ENCODE measurements around the gene B4GALNT3.
A peak's percentile ranks its signal among the peaks of the same experiment; 100 is the strongest.

Gene B4GALNT3

DNA sequence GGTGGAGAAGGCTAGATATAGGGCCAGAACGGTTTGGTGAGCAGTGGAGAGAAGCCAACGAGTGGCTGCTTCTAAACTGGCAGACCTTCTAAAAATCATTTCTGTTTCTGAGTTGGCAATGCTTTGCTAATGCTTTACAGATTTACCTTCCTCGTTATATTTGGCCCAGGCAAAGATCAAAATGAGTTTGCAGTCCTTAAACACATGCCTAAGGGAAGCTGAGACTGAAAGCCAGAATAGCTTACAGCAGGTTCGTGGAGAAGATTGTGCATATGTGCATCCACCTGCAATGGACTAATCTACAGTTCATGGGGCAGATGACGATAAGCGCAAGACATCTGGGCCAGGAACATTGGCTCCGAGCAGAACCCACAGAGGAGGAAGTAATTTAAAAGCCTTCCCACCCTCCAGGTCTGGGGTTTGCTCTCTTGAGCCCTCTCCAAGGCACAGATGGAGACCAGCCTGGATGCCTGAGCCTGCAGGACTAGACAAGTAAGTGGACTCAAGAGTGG is 104.1 kb downstream of the B4GALNT3 start:
- H3K4me1 Mint-ChIP-seq: peaks cover 60% of the 10 kb centered on the region
- ATAC-seq (no peak), DNase-seq (ENCODE audit: low spot score in 2 of 2) (no peak)
- H3K27ac Mint-ChIP-seq: peak overlapping the region; percentile 88
- peak overlapping the region; percentile 60 for H3K4me3 Mint-ChIP-seq
- no peaks in the 10 kb centered on the region for H3K36me3 Mint-ChIP-seq
- H3K9me3 Mint-ChIP-seq: no peaks in the 10 kb centered on the region

- peak overlapping the region; percentile 77 for H3K27ac Mint-ChIP-seq
- ATAC-seq (no peak), DNase-seq (ENCODE audit: low spot score in 2 of 2) (no peak)
- no peaks in the 10 kb centered on the region for H3K36me3 Mint-ChIP-seq
- no peaks in the 10 kb centered on the region for H3K9me3 Mint-ChIP-seq
- peaks cover 66% of the 10 kb centered on the region for H3K4me1 Mint-ChIP-seq
- no peak overlapping the region for H3K4me3 Mint-ChIP-seq
These were observed 105.4 kb downstream of the B4GALNT3 start for GRCh38 chr12:565161-565560.

DNA sequence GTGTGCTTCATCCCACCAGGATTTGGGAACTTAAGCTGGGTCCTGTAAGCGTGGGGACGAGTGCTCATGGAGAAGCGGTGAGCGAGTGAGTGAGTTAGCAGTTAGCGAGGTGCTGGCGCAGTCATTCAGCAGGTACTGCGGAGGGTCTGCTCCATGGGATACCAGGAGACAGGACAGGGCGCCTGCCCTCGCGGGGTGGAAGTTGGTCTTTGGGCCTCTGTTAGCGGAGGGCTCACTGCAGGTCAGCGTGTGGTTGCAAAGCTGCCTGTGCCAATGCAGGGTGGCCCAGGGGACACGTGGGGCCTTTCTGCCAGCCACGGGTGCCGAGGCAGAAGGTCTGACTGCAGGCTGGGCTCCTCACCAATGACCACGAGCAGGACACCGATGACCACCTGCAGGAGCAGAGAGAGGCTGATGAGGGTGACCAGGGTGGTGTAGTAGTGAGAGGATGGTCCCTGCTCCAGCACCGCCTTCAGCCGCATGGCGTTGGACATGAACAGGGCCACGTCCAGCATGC is 105.9 kb downstream of the B4GALNT3 start:
- DNase-seq (ENCODE audit: low spot score in 2 of 2) (no peak), ATAC-seq (no peak)
- Mint-ChIP-seq H3K4me1 (peaks cover 66% of the 10 kb centered on the region), H3K4me3 (no peak overlapping the region), H3K36me3 (no peaks in the 10 kb centered on the region), H3K27ac (peak overlapping the region; percentile 77), H3K9me3 (no peaks in the 10 kb centered on the region)

GRCh38 chr12:568486-568885 is 108.7 kb downstream of the B4GALNT3 start:
- Mint-ChIP-seq H3K27ac (no peak overlapping the region), H3K9me3 (no peaks in the 10 kb centered on the region)

GRCh38 chr12:569091-569676 is 109.4 kb downstream of the B4GALNT3 start:
- peak overlapping the region; percentile 74 for H3K4me3 Mint-ChIP-seq

More at GRCh38 chr12:568486-568885, 108.7 kb downstream of the B4GALNT3 start:
- ATAC-seq (no peak), DNase-seq (ENCODE audit: low spot score in 2 of 2) (no peak)
- H3K36me3 Mint-ChIP-seq: no peaks in the 10 kb centered on the region
- peaks cover 66% of the 10 kb centered on the region for H3K4me1 Mint-ChIP-seq
- H3K4me3 Mint-ChIP-seq: no peak overlapping the region

DNA sequence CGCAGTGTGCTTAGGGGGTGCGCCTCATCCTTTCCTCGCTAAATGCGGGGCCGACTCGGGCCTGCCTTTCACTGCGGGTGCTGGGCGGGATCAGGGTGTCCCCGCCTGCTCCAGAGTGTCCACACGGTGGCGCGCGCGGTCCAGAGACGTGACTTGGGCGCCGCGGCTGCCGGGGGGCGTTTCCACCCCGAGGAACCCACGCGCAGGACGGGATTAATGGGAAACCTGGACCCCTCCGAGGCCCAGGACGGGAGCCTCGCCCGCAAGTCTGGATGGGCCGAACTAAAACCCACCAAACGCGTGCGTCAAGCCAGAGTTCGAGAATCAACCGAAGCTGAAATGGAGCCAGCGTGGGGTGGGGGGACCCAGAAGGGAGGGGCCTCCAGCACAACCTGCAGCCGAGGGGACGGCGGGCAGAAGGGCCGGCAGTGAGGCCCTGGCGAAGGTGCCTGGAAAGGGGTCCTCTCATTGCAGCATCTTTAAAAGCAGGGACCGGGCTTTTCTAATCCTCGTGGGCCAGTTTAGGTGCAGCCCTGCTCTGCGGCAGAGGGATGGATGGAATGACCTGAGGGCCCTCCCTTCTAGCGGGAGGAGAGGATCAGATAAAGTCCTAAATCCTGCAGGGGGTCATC is 110.2 kb downstream of the B4GALNT3 start:
- peaks cover 57% of the 10 kb centered on the region for H3K4me1 Mint-ChIP-seq
- peak overlapping the region; percentile 26 for H3K27ac Mint-ChIP-seq
- ATAC-seq (peak; percentile 90), DNase-seq (ENCODE audit: low spot score in 2 of 2) (peak; percentile 87 to 92)
- no peaks in the 10 kb centered on the region for H3K36me3 Mint-ChIP-seq
- no peaks in the 10 kb centered on the region for H3K9me3 Mint-ChIP-seq
- H3K4me3 Mint-ChIP-seq: peak overlapping the region; percentile 74

More at GRCh38 chr12:569091-569676, 109.4 kb downstream of the B4GALNT3 start:
- Mint-ChIP-seq H3K27ac (peak overlapping the region; percentile 26), H3K9me3 (no peaks in the 10 kb centered on the region), H3K4me1 (peaks cover 59% of the 10 kb centered on the region), H3K36me3 (no peaks in the 10 kb centered on the region)
- DNase-seq (ENCODE audit: low spot score in 2 of 2) (no peak), ATAC-seq (no peak)

- no peak for ATAC-seq
- H3K4me1 Mint-ChIP-seq: peaks cover 57% of the 10 kb centered on the region
- peak overlapping the region; percentile 74 for H3K4me3 Mint-ChIP-seq
- H3K9me3 Mint-ChIP-seq: no peaks in the 10 kb centered on the region
- DNase-seq (ENCODE audit: low spot score in 2 of 2): no peak
- no peaks in the 10 kb centered on the region for H3K36me3 Mint-ChIP-seq
- no peak overlapping the region for H3K27ac Mint-ChIP-seq
These were observed 110.7 kb downstream of the B4GALNT3 start for GRCh38 chr12:570435-570920.

DNA sequence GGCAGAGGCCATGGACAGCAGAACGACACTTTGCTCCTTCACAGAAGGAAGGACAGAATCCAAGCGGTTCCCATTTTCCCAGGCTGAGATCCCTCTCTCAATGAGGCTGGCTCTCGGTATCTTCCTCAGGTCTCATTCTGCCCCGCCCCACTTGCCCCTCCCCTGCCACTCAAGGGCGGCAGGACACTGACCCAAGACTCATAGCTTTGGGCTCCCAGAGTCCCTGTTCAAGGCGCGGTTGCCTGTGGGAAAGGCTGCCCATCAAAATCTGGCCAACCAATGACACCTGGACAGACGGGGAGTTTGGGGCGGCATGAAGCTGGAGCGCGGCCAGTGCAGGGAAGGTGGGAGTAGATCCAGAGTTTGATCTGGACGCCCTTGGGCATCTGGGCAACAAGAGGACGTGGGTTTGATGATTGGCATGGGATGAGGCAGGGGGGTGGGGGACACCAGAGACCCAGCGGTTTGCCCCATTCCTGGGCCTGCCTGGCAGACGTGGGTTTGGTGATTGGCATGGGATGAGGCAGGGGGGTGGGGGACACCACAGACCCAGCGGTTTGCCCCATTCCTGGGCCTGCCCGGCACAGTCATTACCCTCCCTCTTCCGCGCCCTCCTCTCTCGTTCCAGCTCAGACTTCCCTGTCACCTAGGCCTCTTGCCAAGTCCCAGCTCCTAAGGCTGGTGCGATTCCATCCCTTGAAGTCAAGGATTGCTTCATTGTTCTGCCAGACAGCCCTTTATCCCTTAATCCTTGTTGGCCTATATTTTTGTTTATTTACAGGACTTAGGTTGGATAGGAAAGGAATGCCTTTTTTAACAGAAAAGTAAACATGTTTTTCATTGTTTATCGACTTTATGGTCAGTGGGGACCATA is 111.4 kb downstream of the B4GALNT3 start:
- no peak for DNase-seq (ENCODE audit: low spot score in 2 of 2)
- Mint-ChIP-seq H3K36me3 (no peaks in the 10 kb centered on the region), H3K27ac (peak overlapping the region; percentile 74), H3K4me1 (peaks cover 57% of the 10 kb centered on the region), H3K9me3 (no peaks in the 10 kb centered on the region), H3K4me3 (peak overlapping the region; percentile 26)
- no peak for ATAC-seq

DNA sequence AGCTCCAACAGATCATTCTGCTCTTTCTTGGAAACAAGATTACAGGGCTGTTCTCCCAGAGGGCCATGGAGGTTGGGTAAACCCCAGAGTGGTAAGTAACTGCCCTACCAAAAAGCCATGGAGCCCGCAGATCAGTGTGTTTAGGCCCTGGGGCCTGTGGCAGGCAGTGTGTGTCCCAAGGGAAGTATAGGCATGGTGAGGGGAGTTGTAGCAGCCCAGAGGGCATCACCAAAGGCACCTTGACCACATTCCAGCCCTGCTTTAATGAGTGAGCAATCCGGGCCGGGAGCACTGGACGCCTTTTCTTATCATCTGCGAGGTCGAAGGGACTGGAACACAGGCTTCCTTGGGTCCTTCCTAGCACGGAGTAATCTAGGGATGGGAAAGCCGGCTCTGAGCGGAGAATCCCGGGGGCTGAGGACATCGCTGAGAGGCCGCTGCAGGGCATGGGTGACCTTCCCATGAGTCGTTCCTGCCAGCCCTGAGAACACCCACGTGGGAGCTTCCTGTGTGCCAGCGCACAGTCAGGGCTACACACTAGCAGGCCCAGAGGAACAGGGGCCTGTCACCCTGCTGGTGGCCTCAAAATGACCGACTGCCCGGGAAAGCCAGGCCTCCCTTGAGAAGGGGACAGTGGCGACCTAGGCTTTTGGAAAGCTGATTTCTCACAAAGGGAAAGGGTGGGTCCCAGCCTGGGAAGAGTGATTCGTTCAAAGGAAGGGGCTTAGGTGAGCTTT is 112.2 kb downstream of the B4GALNT3 start:
- peaks cover 57% of the 10 kb centered on the region for H3K4me1 Mint-ChIP-seq
- DNase-seq (ENCODE audit: low spot score in 2 of 2) (no peak), ATAC-seq (no peak)
- H3K9me3 Mint-ChIP-seq: no peaks in the 10 kb centered on the region
- H3K36me3 Mint-ChIP-seq: no peaks in the 10 kb centered on the region
- peak overlapping the region; percentile 26 for H3K4me3 Mint-ChIP-seq
- H3K27ac Mint-ChIP-seq: peak overlapping the region; percentile 74

DNA sequence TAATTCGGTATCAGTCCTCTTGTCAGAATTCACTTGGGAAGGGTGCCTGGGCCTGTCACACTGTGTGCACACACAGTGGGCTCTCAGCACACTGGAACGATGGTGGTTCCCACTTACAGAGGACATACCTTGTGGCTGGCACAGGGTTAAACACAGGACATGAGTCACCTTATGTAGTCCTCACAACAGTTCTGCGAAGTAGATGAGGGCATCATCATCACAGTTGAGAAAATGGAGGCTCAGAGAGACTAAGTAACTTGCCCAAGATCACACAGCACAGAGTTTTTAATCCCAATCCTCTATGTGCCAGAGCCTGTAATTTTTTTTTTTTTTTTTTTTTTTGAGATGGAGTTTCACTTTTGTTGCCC is 112.8 kb downstream of the B4GALNT3 start:
- peak; percentile 67 for ATAC-seq
- no peaks in the 10 kb centered on the region for H3K36me3 Mint-ChIP-seq
- no peak overlapping the region for H3K4me3 Mint-ChIP-seq
- H3K27ac Mint-ChIP-seq: peak overlapping the region; percentile 74
- H3K9me3 Mint-ChIP-seq: no peaks in the 10 kb centered on the region
- no peak for DNase-seq (ENCODE audit: low spot score in 2 of 2)
- peaks cover 55% of the 10 kb centered on the region for H3K4me1 Mint-ChIP-seq

DNA sequence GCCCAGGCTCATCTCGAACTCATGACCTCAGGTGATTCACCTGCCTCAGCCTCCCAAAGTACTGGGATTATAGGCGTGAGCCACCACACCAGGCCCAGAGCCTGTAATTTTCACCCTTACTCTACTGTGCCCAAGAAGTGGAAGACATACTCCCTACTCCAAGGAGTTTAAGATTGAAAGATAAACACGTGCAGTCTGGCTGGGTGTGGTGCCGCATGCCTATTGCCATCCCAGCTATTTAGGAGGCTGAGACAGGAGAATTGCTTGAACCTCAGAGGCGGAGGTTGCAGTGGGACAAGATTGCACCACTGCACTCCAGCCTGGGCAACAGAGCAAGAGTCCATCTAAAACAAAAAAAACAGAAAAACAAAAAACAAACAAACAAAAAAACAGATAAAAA is 113.5 kb downstream of the B4GALNT3 start:
- ATAC-seq (no peak), DNase-seq (ENCODE audit: low spot score in 2 of 2) (no peak)
- H3K9me3 Mint-ChIP-seq: no peaks in the 10 kb centered on the region
- H3K4me1 Mint-ChIP-seq: peaks cover 53% of the 10 kb centered on the region
- H3K4me3 Mint-ChIP-seq: no peak overlapping the region
- no peak overlapping the region for H3K27ac Mint-ChIP-seq
- no peaks in the 10 kb centered on the region for H3K36me3 Mint-ChIP-seq

DNA sequence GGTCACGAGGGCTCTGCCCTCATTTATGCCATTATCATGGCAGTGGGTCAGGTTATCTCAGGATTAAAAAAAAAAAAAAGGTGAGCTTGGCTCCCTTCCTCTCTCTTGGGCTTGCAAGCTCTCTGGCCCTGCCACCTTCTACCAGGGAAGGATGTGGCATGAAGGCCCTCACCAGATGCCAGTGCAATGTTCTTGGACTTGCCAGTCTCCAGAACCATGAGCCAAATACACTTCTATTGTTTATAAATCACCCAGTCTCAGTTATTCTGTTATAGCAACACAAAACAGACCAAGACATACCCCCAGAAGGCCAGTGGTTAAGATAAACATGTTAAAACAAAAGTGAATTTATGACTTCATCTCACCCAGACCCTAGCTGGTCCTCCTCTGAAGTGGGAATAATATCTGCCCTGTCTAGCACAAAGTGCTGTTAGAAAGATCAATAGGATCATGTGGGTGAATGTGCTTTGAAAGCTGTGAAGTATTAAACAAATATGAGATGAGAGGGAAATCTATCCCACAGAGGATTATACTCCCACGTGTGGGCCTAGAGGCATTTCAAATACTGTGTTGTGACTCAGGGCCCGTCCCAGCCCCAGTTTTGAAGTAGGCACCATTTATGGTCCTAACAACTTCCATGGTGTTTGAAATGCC is 114.9 kb downstream of the B4GALNT3 start:
- peak overlapping the region; percentile 76 for H3K27ac Mint-ChIP-seq
- no peak overlapping the region for H3K4me3 Mint-ChIP-seq
- peaks cover 49% of the 10 kb centered on the region for H3K4me1 Mint-ChIP-seq

GRCh38 chr12:575129-575502 is 115.4 kb downstream of the B4GALNT3 start:
- DNase-seq (ENCODE audit: low spot score in 2 of 2) (no peak), ATAC-seq (no peak)
- H3K4me3 Mint-ChIP-seq: no peak overlapping the region
- H3K9me3 Mint-ChIP-seq: no peaks in the 10 kb centered on the region
- peaks cover 44% of the 10 kb centered on the region for H3K4me1 Mint-ChIP-seq
- peak overlapping the region; percentile 76 for H3K27ac Mint-ChIP-seq
- no peaks in the 10 kb centered on the region for H3K36me3 Mint-ChIP-seq

More for the DNA sequence above, 114.9 kb downstream of the B4GALNT3 start:
- no peak for DNase-seq (ENCODE audit: low spot score in 2 of 2)
- Mint-ChIP-seq H3K9me3 (no peaks in the 10 kb centered on the region), H3K36me3 (no peaks in the 10 kb centered on the region)
- no peak for ATAC-seq

DNA sequence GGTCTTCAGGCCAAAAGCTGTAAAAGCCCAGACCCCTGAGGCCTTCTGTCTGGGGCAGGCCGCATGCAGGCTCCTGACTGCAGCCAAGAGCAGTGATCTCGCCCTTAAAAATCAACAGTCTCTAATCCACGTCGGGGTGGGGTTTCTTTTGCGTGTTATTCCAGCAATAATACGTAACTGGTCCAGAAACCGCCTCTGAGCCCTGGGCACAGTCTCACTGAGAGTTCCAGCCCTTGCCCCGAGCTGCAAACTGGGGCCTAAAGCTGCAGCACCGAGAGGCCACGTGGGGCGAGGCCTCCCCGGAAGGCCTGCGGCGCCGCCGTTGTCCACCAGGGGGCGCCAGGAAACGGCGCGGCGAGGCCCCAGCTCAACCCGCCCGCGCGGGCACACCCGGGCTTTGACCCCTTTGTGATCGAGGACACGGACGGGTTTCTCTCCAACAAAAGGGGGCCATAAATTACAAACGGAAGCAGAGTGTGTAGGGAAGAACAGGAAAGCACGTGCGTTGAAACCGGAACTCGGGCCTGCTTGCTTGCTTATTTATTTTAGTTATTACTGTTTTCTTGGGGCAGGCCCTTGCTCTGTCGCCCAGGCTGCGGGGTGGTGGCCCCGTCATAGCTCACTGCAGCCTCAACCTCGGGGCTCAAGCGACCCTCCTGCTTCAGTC is 116.3 kb downstream of the B4GALNT3 start:
- no peaks in the 10 kb centered on the region for H3K36me3 Mint-ChIP-seq

More for the DNA sequence above, 116.3 kb downstream of the B4GALNT3 start:
- ATAC-seq: peak; percentile 92
- Mint-ChIP-seq H3K4me3 (peak overlapping the region; percentile 50), H3K9me3 (no peaks in the 10 kb centered on the region), H3K4me1 (peaks cover 47% of the 10 kb centered on the region), H3K27ac (peak overlapping the region; percentile 76)
- peak; percentile 95 to 99 for DNase-seq (ENCODE audit: low spot score in 2 of 2)
